Measurements from ENCODE around the gene CLTA.

- TF ChIP-seq CTCF (IDR thresholded peaks at IDR 0.05) (no peak), POLR2A (IDR thresholded peaks at IDR 0.05) (no peak)
These were observed 16.4 kb upstream of the CLTA start for GRCh38 chr9:36174271-36174670.
